ENCODE measurements around the gene MTMR2. TPM values are rescaled to one million over a fixed set of nuclear protein-coding genes. Genes with fewer than 3 reads are reported as not detected.

MTMR2 gene
- total and polyA plus RNA-seq, 2 of the 13 experiments (the other 11 are each of a cell fraction or from before 2014, with no cell fraction given): 12.7 to 22.3 TPM

GRCh38 chr11:95789506-95790122 lies 134.3 kb downstream of the MTMR2 start, which contains the start of gene FAM76B (continued):
- TF ChIP-seq ZBTB14 (CRISPR knock-in tag; IDR thresholded peaks at IDR 0.05) (no peak), SUZ12 (IDR thresholded peaks at IDR 0.05; ENCODE audit: low read depth, low read length) (no peak), RBM22 (optimal IDR thresholded peaks at IDR 0.05; ENCODE audit: low read length) (no peak), FOXJ3 (CRISPR knock-in tag; IDR thresholded peaks at IDR 0.05; ENCODE audit: borderline replicate concordance) (0 out of 2 replicates have a peak, but pooled peaks have one; percentile 52), FOXO4 (CRISPR knock-in tag; conservative IDR thresholded peaks at IDR 0.05) (no peak), ZHX1 (CRISPR knock-in tag; IDR thresholded peaks at IDR 0.05; ENCODE audit: low read depth) (peak; percentile 62; the same call in 1 of the 2 replicates), CBX5 (CRISPR knock-in tag; IDR thresholded peaks at IDR 0.05; ENCODE audit: borderline replicate concordance) (peak; percentile 85; the same call in 1 of the 2 replicates), BCL6 (CRISPR knock-in tag; IDR thresholded peaks at IDR 0.05) (peak; percentile 68), ZFP36 (IDR thresholded peaks at IDR 0.05; ENCODE audit: borderline replicate concordance, low read depth, low read length, partially characterized antibody) (no peak), JARID2 (CRISPR knock-in tag; IDR thresholded peaks at IDR 0.05; ENCODE audit: insufficient replicate concordance) (no peak), ZMYM3 (CRISPR knock-in tag; IDR thresholded peaks at IDR 0.05) (0 out of 2 replicates have a peak, but pooled peaks have one; percentile 29), ZNF276 (CRISPR knock-in tag; IDR thresholded peaks at IDR 0.05; ENCODE audit: low read depth) (0 out of 2 replicates have a peak, but pooled peaks have one; percentile 67), RBAK (CRISPR knock-in tag; IDR thresholded peaks at IDR 0.05) (no peak), ZNF121 (CRISPR knock-in tag; IDR thresholded peaks at IDR 0.05) (no peak; the same call in 1 of the 2 replicates), DR1 (CRISPR knock-in tag; IDR thresholded peaks at IDR 0.05) (peak; percentile 77), CREB3 (CRISPR knock-in tag; IDR thresholded peaks at IDR 0.05) (no peak; the same call in 1 of the 2 replicates), ZFP1 (CRISPR knock-in tag; IDR thresholded peaks at IDR 0.05) (no peak), SP2 (CRISPR knock-in tag; IDR thresholded peaks at IDR 0.05) (peak; percentile 83), TFE3 (CRISPR knock-in tag; IDR thresholded peaks at IDR 0.05) (0 out of 2 replicates have a peak, but pooled peaks have one; percentile 15), GPN1 (CRISPR knock-in tag; IDR thresholded peaks at IDR 0.05; ENCODE audit: borderline replicate concordance) (no peak)

Data from HepG2 (cell line).